Body of pancreas (tissue), 4 donors: ENCODE measurements around the gene TEX264.

ENCODE experiments used
- POLR2A ChIP-seq, 3 donors: fragments of 450-650 bp; IDR thresholded peaks; one replicate each; pipeline ENCODE4 v1.6.1; 2016; ENCODE audit warnings: antibody characterized with exemption in 3 of 3, mild to moderate bottlenecking in 2 of 3
- TF ChIP-seq, protein P1 (sequence below), 7 experiments: fragments of 450-650 bp in 4 of 7; fragments of 200-600 bp in 3 of 7; sonication (generic) in 3 of 7; IDR thresholded peaks; one replicate each; pipeline ENCODE4 v1.5.1; 2016 to 2019; ENCODE audit warnings: antibody characterized with exemption in 7 of 7

DNA sequence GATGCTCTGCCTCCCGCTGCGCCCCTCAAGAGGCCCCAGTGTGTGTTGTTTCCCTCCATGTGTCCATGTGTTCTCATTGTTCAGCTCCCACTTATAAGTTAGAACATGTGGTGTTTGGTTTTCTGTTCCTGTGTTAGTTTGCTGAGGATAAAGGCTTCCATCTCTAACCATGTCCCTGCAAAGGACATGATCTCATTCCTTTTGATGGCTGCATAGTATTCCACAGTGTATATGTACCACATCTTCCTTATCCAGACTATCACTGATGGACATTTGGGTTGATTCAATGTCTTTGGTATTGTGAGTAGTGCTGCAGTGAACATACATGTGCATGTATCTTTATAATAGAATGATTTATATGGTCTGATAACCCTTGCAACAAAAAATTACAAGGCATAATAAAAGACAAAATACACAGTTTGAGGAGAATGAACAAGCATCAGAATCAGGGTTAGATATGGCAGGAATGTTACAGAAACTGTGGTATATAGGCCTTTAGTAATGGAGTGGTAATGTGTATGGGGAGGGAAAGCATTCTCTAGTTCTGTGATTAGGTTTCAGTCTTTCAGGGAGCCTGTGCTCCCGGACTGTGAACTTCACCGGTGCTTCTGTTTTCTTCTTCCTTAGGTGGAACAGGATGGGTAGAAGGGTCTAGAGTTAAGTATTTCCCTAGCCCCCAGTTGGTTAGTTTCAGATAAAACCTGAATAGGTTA, 63.0 kb downstream of the TEX264 start:
- TF ChIP-seq, protein P1, sequence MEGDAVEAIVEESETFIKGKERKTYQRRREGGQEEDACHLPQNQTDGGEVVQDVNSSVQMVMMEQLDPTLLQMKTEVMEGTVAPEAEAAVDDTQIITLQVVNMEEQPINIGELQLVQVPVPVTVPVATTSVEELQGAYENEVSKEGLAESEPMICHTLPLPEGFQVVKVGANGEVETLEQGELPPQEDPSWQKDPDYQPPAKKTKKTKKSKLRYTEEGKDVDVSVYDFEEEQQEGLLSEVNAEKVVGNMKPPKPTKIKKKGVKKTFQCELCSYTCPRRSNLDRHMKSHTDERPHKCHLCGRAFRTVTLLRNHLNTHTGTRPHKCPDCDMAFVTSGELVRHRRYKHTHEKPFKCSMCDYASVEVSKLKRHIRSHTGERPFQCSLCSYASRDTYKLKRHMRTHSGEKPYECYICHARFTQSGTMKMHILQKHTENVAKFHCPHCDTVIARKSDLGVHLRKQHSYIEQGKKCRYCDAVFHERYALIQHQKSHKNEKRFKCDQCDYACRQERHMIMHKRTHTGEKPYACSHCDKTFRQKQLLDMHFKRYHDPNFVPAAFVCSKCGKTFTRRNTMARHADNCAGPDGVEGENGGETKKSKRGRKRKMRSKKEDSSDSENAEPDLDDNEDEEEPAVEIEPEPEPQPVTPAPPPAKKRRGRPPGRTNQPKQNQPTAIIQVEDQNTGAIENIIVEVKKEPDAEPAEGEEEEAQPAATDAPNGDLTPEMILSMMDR (IDR thresholded peaks at IDR 0.05) = no peak
- TF ChIP-seq POLR2A (IDR thresholded peaks at IDR 0.05) = no peak
